Measurements from ENCODE around the gene PRUNE2. TPM values are rescaled to one million over a fixed set of nuclear protein-coding genes. Genes with fewer than 3 reads are reported as not detected.

PRUNE2 gene
- total RNA-seq, 4 donors from 2014 or later, result 586 to 728 (median 654) TPM

GRCh38 chr9:76803762-76804161 lies 102.2 kb downstream of the PRUNE2 start:
- Histone ChIP-seq H3K4me1 (peaks cover 0 to 5% (median 3%) of the 10 kb centered on the region in 4 donors), H3K9me3 (no peaks in the 10 kb centered on the region), H3K4me3 (no peak overlapping the region), H3K27me3 (no peaks in the 10 kb centered on the region), H3K27ac (replicated peaks in 1 of 4) (no peak overlapping the region), H3K36me3 (peaks cover 0 to 33% (median 6%) of the 10 kb centered on the region in 4 donors)
- DNase-seq (ENCODE audit: extremely low spot score), result no peak
- TF ChIP-seq POLR2AphosphoS5 (IDR thresholded peaks at IDR 0.05), result peak in 1 of 2 donors; percentile 8
- TF ChIP-seq POLR2A (IDR thresholded peaks at IDR 0.05; ENCODE audit: low read depth), result no peak
- intact Hi-C loops (cut with DNase I), result no loop called here
- WGBS, result 92% methylated on average over 7 of the region's 7 CpGs

- peaks cover 0 to 32% (median 6%) of the 10 kb centered on the region in 4 donors for H3K36me3 ChIP-seq
- intact Hi-C loops (cut with DNase I), result no loop called here
- 75% methylated on average over 2 of the region's 2 CpGs for WGBS
- no peaks in the 10 kb centered on the region for H3K27me3 ChIP-seq
- TF ChIP-seq POLR2A (IDR thresholded peaks at IDR 0.05; ENCODE audit: low read depth) (no peak), EP300 (IDR thresholded peaks at IDR 0.05) (no peak)
- no peak for DNase-seq (ENCODE audit: extremely low spot score)
- no peaks in the 10 kb centered on the region for H3K4me1 ChIP-seq
- no peak overlapping the region for H3K4me3 ChIP-seq
- H3K27ac ChIP-seq (replicated peaks in 1 of 4), result no peak overlapping the region
- H3K9me3 ChIP-seq, result no peaks in the 10 kb centered on the region
Measured at GRCh38 chr9:76803083-76803482, 102.8 kb downstream of the PRUNE2 start.

GRCh38 chr9:76800901-76801300 lies 105.0 kb downstream of the PRUNE2 start:
- Histone ChIP-seq H3K4me1 (peaks cover 0 to 7% (median 2%) of the 10 kb centered on the region in 4 donors), H3K4me3 (no peak overlapping the region), H3K9me3 (no peaks in the 10 kb centered on the region), H3K36me3 (peaks cover 0 to 22% (median 6%) of the 10 kb centered on the region in 4 donors), H3K27ac (replicated peaks in 1 of 4) (no peak overlapping the region), H3K27me3 (no peaks in the 10 kb centered on the region)
- no peak for DNase-seq (ENCODE audit: extremely low spot score)
- WGBS, result 53% methylated on average over 1 of the region's 1 CpG
- intact Hi-C loops (cut with DNase I), result no loop called here
- TF ChIP-seq POLR2AphosphoS5 (IDR thresholded peaks at IDR 0.05) (no peak), POLR2A (IDR thresholded peaks at IDR 0.05; ENCODE audit: low read depth) (no peak), EP300 (IDR thresholded peaks at IDR 0.05) (no peak), CTCF (IDR thresholded peaks at IDR 0.05) (no peak)

DNA sequence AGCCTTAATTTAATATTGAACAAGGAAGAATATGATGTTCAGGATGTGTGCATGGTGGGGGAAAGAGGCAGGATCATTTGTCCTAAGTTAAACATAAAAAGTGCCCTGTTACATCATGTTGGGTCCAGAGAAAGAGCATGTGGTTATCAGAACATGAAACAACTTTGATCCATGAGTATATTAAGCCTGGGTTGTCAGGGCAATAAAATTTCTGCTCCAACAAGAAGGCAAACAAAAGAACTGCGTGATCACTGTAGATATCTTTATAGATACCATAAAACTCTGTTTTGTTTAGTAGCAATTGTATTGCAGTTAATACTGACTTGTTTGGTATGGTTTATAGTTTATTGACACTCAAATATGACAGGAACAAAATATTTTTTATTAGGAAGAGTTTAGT lies 106.4 kb downstream of the PRUNE2 start:
- no peaks in the 10 kb centered on the region for H3K9me3 ChIP-seq
- H3K4me1 ChIP-seq, result peaks cover 0 to 7% (median 2%) of the 10 kb centered on the region in 4 donors
- WGBS, result 92% methylated on average over 1 of the region's 1 CpG
- H3K27me3 ChIP-seq, result no peaks in the 10 kb centered on the region
- H3K27ac ChIP-seq (replicated peaks in 1 of 4), result no peak overlapping the region
- intact Hi-C loops (cut with DNase I), result loop anchor here (10.0 kb wide), 1 partner anchor 345 kb away; no protein-coding TSS in a partner anchor
- H3K36me3 ChIP-seq, result peaks cover 0 to 15% (median 3%) of the 10 kb centered on the region in 4 donors
- no peak overlapping the region for H3K4me3 ChIP-seq
- DNase-seq (ENCODE audit: extremely low spot score), result no peak
- TF ChIP-seq POLR2A (IDR thresholded peaks at IDR 0.05; ENCODE audit: low read depth) (no peak), CTCF (IDR thresholded peaks at IDR 0.05) (no peak), EP300 (IDR thresholded peaks at IDR 0.05) (no peak)

DNA sequence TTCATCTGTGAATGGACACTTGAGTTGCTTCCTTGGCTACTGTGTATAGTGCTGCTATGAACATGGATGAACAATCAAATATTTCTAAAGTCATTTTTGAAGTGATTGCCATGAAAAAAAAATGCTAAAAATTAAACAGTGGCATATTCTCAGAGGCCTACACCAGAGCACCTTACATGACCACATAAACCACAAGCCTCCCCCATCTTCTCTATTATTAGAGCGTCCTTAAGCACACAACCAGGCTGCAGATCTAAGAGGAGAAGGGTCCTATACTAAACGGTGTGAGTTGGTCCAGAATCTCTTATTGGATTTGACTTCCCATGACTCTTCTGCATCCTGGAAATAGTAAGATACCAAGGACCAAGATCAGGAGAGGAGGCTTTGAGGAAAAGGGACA lies 107.4 kb downstream of the PRUNE2 start:
- no peak for TF ChIP-seq POLR2AphosphoS5 (IDR thresholded peaks at IDR 0.05)
- TF ChIP-seq CTCF (IDR thresholded peaks at IDR 0.05), result no peak
- TF ChIP-seq EP300 (IDR thresholded peaks at IDR 0.05), result no peak
- no peak for TF ChIP-seq POLR2A (IDR thresholded peaks at IDR 0.05; ENCODE audit: low read depth)
- H3K9me3 ChIP-seq, result no peaks in the 10 kb centered on the region
- intact Hi-C loops (cut with DNase I), result loop anchor here (10.0 kb wide), 1 partner anchor 346 kb away; no protein-coding TSS in a partner anchor
- no peak overlapping the region for H3K4me3 ChIP-seq
- DNase-seq (ENCODE audit: extremely low spot score), result no peak
- H3K36me3 ChIP-seq, result peaks cover 0 to 7% (median 0%) of the 10 kb centered on the region in 4 donors
- no peak overlapping the region for H3K27ac ChIP-seq (replicated peaks in 1 of 4)
- WGBS, result 71% methylated on average over 2 of the region's 2 CpGs
- no peaks in the 10 kb centered on the region for H3K27me3 ChIP-seq
- peaks cover 0 to 7% (median 2%) of the 10 kb centered on the region in 4 donors for H3K4me1 ChIP-seq

GRCh38 chr9:76796296-76796695 lies 109.6 kb downstream of the PRUNE2 start:
- H3K27ac ChIP-seq (replicated peaks in 1 of 4), result no peak overlapping the region
- DNase-seq (ENCODE audit: extremely low spot score), result no peak
- H3K9me3 ChIP-seq, result no peaks in the 10 kb centered on the region
- no peak overlapping the region for H3K4me3 ChIP-seq
- 87% methylated on average over 5 of the region's 5 CpGs for WGBS
- H3K27me3 ChIP-seq, result no peaks in the 10 kb centered on the region
- intact Hi-C loops (cut with DNase I), result loop anchor here (10.0 kb wide), 1 partner anchor 349 kb away; no protein-coding TSS in a partner anchor
- no peak for TF ChIP-seq POLR2AphosphoS5 (IDR thresholded peaks at IDR 0.05)
- no peak for TF ChIP-seq CTCF (IDR thresholded peaks at IDR 0.05)
- no peak for TF ChIP-seq POLR2A (IDR thresholded peaks at IDR 0.05; ENCODE audit: low read depth)
- TF ChIP-seq EP300 (IDR thresholded peaks at IDR 0.05), result no peak
- peaks cover 0 to 15% (median 0%) of the 10 kb centered on the region in 4 donors for H3K36me3 ChIP-seq
- peaks cover 0 to 7% (median 2%) of the 10 kb centered on the region in 4 donors for H3K4me1 ChIP-seq
